HG02884 (cell line): ENCODE data around the gene CATSPERD.
A peak's percentile ranks its signal among the peaks of the same experiment; 100 is the strongest.
"Not testable (repeated sequence)": the region's sequence is repeated elsewhere in the genome, so short reads cannot be mapped to it uniquely, and the experiment has no call there.

Experiments
- ATAC-seq: cut with Tn5 transposase; IDR thresholded peaks from one replicate; pipeline ENCODE4 v1.9.1; 2021; ENCODE audit warnings: mild to moderate bottlenecking, moderate library complexity; ENCODE audit not compliant: unreplicated experiment

Gene CATSPERD

GRCh38 chr19:5686326-5686646 lies 34.2 kb upstream of the CATSPERD start:
- ATAC-seq, result no peak

GRCh38 chr19:5686647-5687359 lies 33.6 kb upstream of the CATSPERD start:
- peak; percentile 43 for ATAC-seq

- ATAC-seq, result no peak
Observed at GRCh38 chr19:5687360-5688198, 32.9 kb upstream of the CATSPERD start.

- not testable (repeated sequence) for ATAC-seq
Observed at GRCh38 chr19:5688262-5688881, 32.1 kb upstream of the CATSPERD start.

GRCh38 chr19:5690125-5690954 lies 30.1 kb upstream of the CATSPERD start, which contains the start of gene RPL36:
Gene RPL36 (plus strand): TSS chr19:5690295. CDS start chr19:5690508, 213 bp downstream.
- peak; percentile 38 for ATAC-seq

DNA sequence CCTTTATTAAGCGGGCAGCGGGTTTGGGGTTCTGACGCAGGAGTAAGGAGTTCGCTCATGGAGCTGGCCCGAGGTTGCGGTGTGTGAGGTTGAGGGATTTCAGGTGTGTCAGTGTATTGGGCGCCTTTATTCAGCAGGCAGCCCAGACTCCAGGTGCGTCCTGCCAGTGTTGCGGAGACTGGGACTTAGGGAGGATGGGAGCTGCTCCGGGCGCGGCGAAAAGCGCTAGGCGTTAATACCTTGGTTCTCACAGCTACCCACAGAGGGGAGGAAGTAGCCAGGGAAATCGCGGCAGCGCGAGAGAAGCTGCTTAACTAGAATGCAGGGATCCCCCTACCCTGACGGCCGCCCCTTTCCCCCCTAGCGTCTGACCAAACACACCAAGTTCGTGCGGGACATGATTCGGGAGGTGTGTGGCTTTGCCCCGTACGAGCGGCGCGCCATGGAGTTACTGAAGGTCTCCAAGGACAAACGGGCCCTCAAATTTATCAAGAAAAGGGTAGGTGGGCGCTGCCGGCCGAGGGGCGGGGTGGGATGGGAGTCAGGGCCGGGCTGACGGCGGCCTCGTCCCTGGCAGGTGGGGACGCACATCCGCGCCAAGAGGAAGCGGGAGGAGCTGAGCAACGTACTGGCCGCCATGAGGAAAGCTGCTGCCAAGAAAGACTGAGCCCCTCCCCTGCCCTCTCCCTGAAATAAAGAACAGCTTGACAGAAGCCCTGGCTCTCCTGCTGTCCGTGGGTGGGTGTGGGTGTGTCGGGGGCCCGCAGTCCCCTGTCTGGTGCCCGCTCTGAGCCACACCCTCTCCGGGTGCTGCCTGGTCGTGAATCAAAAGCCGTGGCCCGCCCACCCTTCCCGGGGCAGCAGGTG lies 29.2 kb upstream of the CATSPERD start:
- ATAC-seq, result no peak

DNA sequence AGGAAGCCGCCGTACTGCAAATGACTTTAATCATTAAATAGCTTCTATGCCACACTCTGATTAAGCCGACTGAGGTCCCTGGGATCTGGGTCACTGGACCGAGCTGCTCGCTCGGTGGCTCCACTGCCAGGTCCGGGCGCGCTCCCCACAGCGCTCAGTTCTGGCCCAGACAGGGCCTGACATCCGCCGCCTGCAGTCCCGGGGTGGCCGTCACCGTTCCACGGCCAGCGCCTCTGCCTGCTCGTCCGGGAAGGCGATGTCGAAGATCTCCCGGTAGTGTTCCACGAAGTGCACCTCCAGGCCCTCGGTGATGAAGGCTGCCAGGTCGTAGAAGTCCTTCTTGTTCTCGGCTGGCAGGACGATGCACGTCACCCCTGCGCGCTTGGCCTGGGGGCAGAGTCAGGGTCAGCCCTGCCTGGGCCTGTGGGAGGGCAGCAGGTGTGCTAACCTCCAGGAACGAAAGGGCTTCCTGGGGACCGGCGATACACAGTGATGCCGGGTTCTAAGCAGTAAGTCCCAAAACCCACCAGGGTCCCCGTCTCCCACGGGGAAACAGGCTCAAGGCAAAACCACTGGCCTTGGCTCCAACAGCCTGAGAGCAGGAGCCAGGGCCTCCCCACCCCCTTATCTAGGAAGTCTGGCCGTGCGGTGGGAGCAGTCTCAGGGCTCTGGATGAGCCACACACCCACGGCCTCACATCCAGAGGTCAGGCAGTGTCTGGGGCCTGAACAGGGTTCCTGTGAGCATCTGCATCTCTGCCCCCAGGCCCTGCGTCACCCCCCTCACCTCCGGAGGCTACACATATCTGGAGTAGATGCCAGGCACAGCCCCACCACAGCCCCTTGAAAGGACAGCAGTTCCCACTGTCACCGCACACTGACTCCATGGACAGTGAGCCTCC lies 28.4 kb upstream of the CATSPERD start:
- ATAC-seq, result no peak

DNA sequence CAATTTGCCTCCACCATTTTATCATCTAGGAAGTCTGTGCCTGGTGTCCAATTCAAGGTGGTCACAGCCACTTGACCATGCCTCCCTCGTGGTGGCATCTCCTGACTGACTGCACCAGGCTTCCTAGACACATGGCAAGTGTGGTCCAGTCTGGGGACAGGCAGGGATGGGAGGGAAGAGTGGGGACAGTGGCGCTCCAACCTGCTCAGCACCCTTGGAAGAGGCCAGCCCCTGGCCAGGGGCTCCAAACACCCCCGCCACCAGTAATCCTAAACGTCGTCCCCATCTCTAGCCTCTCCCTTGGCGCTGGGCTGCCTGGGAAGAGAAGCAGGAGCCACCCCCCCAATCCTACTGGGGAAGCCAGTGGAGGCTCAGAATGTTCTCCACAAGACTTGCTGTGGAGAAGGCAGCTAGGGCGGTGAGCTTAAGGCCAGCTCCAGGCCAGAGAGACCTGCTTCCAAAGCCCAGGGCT lies 27.7 kb upstream of the CATSPERD start:
- ATAC-seq, result no peak

GRCh38 chr19:5693195-5694166 lies 27.0 kb upstream of the CATSPERD start:
- ATAC-seq, result no peak

DNA sequence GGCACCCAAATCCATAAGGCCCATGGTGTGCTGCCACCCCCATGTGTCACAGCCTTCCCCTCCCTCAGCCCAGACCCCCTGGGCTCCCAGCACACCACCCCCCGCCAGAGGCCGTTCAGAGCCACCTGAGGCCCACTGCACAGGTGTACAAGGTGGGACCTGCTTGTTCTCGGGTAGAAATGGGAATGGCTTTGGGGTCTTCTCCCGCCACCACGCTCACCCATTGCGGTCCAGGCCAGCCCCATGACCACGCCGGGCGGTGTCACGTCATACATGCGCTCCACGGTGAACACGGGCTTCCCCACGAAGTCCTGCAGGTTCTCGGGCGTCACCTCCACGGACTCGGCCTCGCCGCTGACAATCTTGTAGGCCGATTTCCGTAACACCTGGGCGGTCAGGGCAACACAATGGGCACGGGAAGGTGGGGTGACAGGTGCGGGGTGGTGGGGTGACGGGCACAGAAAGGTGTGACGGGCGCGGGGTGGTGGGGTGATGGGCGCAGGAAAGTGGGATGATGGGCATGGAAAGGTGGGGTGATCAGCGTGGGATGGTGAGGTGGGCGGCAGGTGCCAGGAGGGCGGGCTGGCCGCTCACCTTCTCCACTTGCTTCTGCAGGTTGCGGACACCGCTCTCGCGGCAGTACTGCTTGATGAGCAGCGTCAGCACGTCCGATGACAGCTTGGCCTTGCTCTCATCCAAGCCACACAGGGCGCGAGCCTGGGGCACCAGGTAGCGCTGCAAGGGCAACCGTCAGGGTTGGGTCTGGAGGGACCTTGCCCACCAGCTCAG lies 26.1 kb upstream of the CATSPERD start:
- no peak for ATAC-seq

- ATAC-seq, result no peak
Observed at GRCh38 chr19:5694956-5695648, 25.3 kb upstream of the CATSPERD start.

GRCh38 chr19:5695649-5696195 lies 24.7 kb upstream of the CATSPERD start:
- ATAC-seq, result no peak

DNA sequence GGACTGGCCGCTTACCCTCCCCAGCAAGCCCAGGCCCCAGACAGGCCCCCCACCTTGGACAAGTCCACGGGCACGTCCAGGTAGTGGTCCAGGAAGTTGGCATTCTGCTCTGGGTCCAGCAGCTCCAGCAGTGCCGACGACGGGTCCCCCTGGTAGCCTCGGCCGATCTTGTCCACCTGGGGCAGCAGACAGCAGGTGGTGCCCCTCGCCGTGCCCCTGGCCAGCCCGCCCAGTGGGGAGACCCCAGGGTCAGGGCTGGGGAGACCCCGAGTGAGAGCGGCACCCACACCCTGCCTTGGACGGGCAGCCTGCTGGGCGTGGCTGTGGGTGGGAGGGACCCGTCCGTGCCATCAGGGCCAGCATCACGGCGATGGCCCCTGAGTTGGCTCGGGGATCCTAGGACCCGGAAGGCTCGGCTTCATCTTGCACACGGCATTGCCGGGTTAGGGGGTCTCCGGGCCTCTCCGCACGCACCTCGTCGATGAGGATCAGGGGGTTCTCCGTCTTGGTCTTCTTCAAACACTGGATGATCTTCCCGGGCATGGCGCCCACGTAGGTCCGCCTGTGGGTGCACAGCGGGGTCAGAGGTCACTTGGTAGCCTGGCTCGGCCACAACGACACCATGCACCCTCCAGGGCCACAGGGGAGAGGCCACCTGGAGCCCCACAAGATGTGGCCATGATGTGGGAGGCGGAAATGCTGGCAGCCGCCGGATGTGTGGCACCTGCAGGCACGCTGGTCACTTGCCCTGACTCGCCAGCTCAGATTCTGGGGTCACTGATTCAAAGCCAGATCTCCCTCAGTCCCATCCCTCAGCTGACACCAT lies 24.0 kb upstream of the CATSPERD start:
- ATAC-seq, result no peak

DNA sequence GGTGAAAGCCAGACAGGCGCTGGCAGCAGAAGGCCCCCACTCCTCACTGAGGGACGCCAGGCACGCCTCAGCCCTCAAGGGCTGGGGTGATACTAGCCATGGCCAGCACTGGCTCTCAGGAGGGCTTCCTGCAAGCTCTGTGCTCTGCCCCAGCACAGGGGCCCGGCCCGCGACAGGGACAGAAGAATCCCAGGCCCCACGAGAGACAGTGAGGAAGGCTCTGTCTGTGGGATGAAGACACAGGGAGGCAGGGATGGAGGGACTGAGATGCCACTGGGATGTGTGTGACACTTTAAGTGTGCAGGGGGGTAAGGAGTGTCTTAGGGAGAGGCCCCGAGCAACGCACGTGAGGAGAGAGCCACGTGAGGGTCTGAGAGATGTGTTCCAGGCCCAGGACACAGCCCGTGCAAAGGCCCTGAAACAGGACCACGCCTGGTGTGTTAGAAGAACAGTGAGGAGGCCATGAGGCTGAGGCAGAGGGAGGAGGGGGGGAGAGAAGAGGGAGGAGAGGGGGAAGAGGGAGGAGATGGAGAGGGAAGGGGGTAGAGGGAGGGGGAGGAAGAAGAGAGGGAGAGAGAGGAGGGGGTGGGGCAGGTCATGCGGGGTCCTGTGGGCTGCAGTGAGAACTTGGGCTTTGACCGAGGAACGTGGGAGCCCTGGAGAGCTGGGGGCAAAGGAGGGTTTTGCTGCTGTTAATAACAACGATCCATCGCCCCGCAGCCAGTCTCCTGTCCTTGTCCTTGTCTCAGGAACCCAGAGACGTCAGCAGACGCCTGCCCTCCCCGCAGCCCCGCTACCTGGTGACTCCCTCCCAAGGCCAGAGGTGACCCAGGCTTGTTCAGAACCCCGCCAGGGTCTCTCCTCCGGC lies 23.2 kb upstream of the CATSPERD start:
- no peak for ATAC-seq
